ENCODE measurements around the gene WFDC2. TPM values are rescaled to one million over a fixed set of nuclear protein-coding genes. Genes with fewer than 3 reads are reported as not detected.

The WFDC2 gene
- total and polyA plus RNA-seq, 2 of the 4 experiments (the other 2 are of a cell fraction) = not detected

DNA sequence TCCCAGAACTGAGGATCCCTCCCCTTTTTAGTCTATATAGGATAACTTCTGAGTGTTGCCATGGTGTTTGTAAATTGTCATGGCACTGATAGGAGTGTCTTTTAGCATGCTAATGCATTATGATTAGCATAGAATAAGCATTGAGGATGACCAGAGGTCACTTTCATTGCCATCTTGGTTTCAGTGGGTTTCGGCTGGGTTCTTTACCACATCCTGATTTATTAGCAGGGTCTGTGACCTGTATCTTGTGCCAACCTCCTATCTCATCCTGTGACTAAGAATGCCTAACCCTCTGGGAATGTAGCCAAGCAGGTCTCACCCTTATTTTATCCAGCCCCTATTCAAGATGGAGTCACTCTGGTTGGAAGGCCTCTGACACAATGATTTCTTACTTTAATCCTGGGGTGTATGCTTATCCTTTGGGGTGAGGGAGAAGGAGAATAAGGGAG, 19.6 kb downstream of the WFDC2 start:
- no peak for TF ChIP-seq POLR2A (IDR thresholded peaks at IDR 0.05; ENCODE audit: low read depth, low read length)
- TF ChIP-seq ELK1 (IDR thresholded peaks at IDR 0.05; ENCODE audit: borderline replicate concordance, low read depth, low read length) = no peak
- no peak for TF ChIP-seq CHD1 (IDR thresholded peaks at IDR 0.05; ENCODE audit: low read depth, low read length)
- no peak for TF ChIP-seq USF2 (IDR thresholded peaks at IDR 0.05; ENCODE audit: low read depth, low read length)
- no peak for TF ChIP-seq MXI1 (IDR thresholded peaks at IDR 0.05; ENCODE audit: borderline replicate concordance, low read depth, low read length)
- no peak for TF ChIP-seq MAFK (IDR thresholded peaks at IDR 0.05; ENCODE audit: low read depth, low read length)
- no peak for TF ChIP-seq CEBPB (IDR thresholded peaks at IDR 0.05; ENCODE audit: low read depth, low read length)
- no peak for TF ChIP-seq RFX5 (IDR thresholded peaks at IDR 0.05; ENCODE audit: low read depth, low read length)
- TF ChIP-seq FOS (IDR thresholded peaks at IDR 0.05; ENCODE audit: low read depth, low read length) = no peak
- TF ChIP-seq RAD21 (IDR thresholded peaks at IDR 0.05; ENCODE audit: low read length) = no peak
- no peak for TF ChIP-seq NFE2L2 (IDR thresholded peaks at IDR 0.05; ENCODE audit: low read depth, low read length)
- TF ChIP-seq, protein P1, sequence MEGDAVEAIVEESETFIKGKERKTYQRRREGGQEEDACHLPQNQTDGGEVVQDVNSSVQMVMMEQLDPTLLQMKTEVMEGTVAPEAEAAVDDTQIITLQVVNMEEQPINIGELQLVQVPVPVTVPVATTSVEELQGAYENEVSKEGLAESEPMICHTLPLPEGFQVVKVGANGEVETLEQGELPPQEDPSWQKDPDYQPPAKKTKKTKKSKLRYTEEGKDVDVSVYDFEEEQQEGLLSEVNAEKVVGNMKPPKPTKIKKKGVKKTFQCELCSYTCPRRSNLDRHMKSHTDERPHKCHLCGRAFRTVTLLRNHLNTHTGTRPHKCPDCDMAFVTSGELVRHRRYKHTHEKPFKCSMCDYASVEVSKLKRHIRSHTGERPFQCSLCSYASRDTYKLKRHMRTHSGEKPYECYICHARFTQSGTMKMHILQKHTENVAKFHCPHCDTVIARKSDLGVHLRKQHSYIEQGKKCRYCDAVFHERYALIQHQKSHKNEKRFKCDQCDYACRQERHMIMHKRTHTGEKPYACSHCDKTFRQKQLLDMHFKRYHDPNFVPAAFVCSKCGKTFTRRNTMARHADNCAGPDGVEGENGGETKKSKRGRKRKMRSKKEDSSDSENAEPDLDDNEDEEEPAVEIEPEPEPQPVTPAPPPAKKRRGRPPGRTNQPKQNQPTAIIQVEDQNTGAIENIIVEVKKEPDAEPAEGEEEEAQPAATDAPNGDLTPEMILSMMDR (conservative IDR thresholded peaks at IDR 0.05; ENCODE audit: low read depth, low read length) = no peak
- dilution Hi-C loops (cut with HindIII; ENCODE audit: low sequenced_read_pairs, unreplicated experiment) (no loop called here), in situ Hi-C loops (cut with MboI; ENCODE audit: low sequenced_read_pairs) (no loop called here), intact Hi-C loops (cut with micrococcal nuclease) (no loop called here)
- no peak overlapping the region for H3K9ac ChIP-seq (ENCODE audit: low read depth, low read length)
- no peak overlapping the region for H3K4ac ChIP-seq (ENCODE audit: low read depth, low read length)
- no peaks in the 10 kb centered on the region for H3K9me3 ChIP-seq (ENCODE audit: control insufficient read depth, insufficient read depth, low read length)
- no peak overlapping the region for H2BK120ac ChIP-seq (ENCODE audit: low read depth, low read length)
- H4K20me1 ChIP-seq (ENCODE audit: insufficient read depth, low read length) = no peaks in the 10 kb centered on the region
- no peak overlapping the region for H3K4me3 ChIP-seq (ENCODE audit: insufficient read depth, low read depth, low read length)
- H3K4me2 ChIP-seq (ENCODE audit: low read depth, low read length) = no peak overlapping the region
- H3K79me1 ChIP-seq (ENCODE audit: low read depth in 1 of 2, low read length in 2 of 2) = no peaks in the 10 kb centered on the region
- H3K23ac ChIP-seq (ENCODE audit: low read depth, low read length) = no peak overlapping the region
- no peak overlapping the region for H3K14ac ChIP-seq (replicated peaks; ENCODE audit: low read depth, low read length)
- H2BK20ac ChIP-seq (ENCODE audit: low read depth, low read length) = no peak overlapping the region
- no peak overlapping the region for H2BK15ac ChIP-seq (ENCODE audit: low read depth, low read length)
- H3K27me3 ChIP-seq (ENCODE audit: control insufficient read depth, insufficient read depth, low read length) = peaks cover 4% of the 10 kb centered on the region
- H3K18ac ChIP-seq (ENCODE audit: low read depth, low read length) = no peak overlapping the region
- POLR2A ChIA-PET (ENCODE audit: unreplicated experiment) = no interaction called here
- H3K9me1 ChIP-seq (ENCODE audit: insufficient read depth, low read length) = no peaks in the 10 kb centered on the region
- H3K27ac ChIP-seq (ENCODE audit: insufficient read depth, low read length) = no peak overlapping the region
- CTCF ChIA-PET = no interaction called here
- no peak overlapping the region for H4K91ac ChIP-seq (ENCODE audit: insufficient read depth, low read depth, low read length)
- BruUV-seq (replicated peaks) = no TSS peak
- no CpG with 5 or more reads among the region's 1 CpG for WGBS, 2 experiments (ENCODE audit: extremely low coverage in 2 of 2, insufficient read length in 1 of 2)
- DNase-seq (no peak), ATAC-seq (ENCODE audit: low read depth) (no peak)
- H4K5ac ChIP-seq (ENCODE audit: low read depth, low read length) = no peak overlapping the region
- no peaks in the 10 kb centered on the region for H3K36me3 ChIP-seq (ENCODE audit: control insufficient read depth, insufficient read depth, low read length)
- H2AFZ ChIP-seq (replicated peaks; ENCODE audit: low read length, poor library complexity) = no peak overlapping the region
- H3K4me1 ChIP-seq (ENCODE audit: control insufficient read depth, insufficient read depth, low read length) = no peaks in the 10 kb centered on the region
- no peak overlapping the region for H2BK5ac ChIP-seq (ENCODE audit: low read depth, low read length, poor library complexity, severe bottlenecking)
- no peak overlapping the region for H4K8ac ChIP-seq (ENCODE audit: low read depth in 2 of 2, low read length in 2 of 2)
- no peak overlapping the region for H2AK9ac ChIP-seq (replicated peaks; ENCODE audit: low read depth, low read length, poor library complexity)
- no peak overlapping the region for H3K56ac ChIP-seq (ENCODE audit: extremely low read depth, insufficient read depth, low read length)
- H2AK5ac ChIP-seq (ENCODE audit: low read depth, low read length) = no peak overlapping the region

All from IMR-90 (cell line).